ENCODE data around the gene SLAMF9.
"Not testable (repeated sequence)": the region's sequence is repeated elsewhere in the genome, so short reads cannot be mapped to it uniquely, and the experiment has no call there.

The SLAMF9 gene

GRCh38 chr1:159906960-159907359 is 47.1 kb downstream of the SLAMF9 start:
- Mint-ChIP-seq H3K27ac (peak overlapping the region; percentile 0), H3K27me3 (ENCODE audit: low read depth) (peaks cover 4% of the 10 kb centered on the region), H3K4me3 (no peak overlapping the region)

GRCh38 chr1:159904036-159904435 is 50.0 kb downstream of the SLAMF9 start:
- H3K27ac Mint-ChIP-seq; H3K27me3 Mint-ChIP-seq (ENCODE audit: low read depth); H3K4me1 Mint-ChIP-seq (ENCODE audit: low read depth); H3K36me3 Mint-ChIP-seq (ENCODE audit: low read depth); H3K4me3 Mint-ChIP-seq; H3K9me3 Mint-ChIP-seq: not testable (repeated sequence)

More at GRCh38 chr1:159906960-159907359, 47.1 kb downstream of the SLAMF9 start:
- H3K4me1 Mint-ChIP-seq (ENCODE audit: low read depth): peaks cover 27% of the 10 kb centered on the region
- peaks cover 4% of the 10 kb centered on the region for H3K36me3 Mint-ChIP-seq (ENCODE audit: low read depth)
- H3K9me3 Mint-ChIP-seq: no peaks in the 10 kb centered on the region

GRCh38 chr1:159902541-159902940 is 51.5 kb downstream of the SLAMF9 start:
- H3K27me3 Mint-ChIP-seq (ENCODE audit: low read depth): peaks cover 4% of the 10 kb centered on the region
- no peaks in the 10 kb centered on the region for H3K36me3 Mint-ChIP-seq (ENCODE audit: low read depth)
- H3K4me1 Mint-ChIP-seq (ENCODE audit: low read depth): peaks cover 4% of the 10 kb centered on the region
- no peak overlapping the region for H3K4me3 Mint-ChIP-seq
- no peaks in the 10 kb centered on the region for H3K9me3 Mint-ChIP-seq
- H3K27ac Mint-ChIP-seq: no peak overlapping the region
